C4-2B (cell line): Measurements from ENCODE around the gene TPRA1.

Source experiments
- ZFX ChIP-seq: fragments of 450-650 bp; IDR thresholded peaks from 2 replicates; pipeline ENCODE4 v1.6.1; 2017
- TF ChIP-seq, protein P1 (sequence below): fragments of 450-650 bp; conservative IDR thresholded peaks from 2 replicates; pipeline ENCODE4 v1.5.1; 2017; ENCODE audit warnings: mild to moderate bottlenecking

DNA sequence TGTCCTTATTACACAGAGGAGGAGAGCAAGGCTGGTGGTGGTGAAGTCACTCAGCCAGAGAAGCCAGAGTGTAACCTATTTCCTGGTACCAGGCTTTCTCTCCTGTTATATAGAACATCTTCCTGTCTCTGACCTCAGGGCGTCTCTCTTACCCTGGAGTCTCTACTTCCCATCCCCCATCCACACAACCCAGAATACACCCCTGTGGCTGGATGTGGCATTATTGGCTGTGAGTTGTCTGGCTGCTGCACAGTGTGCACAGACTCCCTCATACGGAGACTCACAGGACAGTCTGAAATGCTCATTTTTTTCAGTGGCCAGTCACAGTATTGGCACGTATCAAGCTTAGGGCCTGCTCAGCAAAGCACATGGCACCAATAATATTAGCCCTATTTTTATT, 47.0 kb upstream of the TPRA1 start:
- TF ChIP-seq, protein P1, sequence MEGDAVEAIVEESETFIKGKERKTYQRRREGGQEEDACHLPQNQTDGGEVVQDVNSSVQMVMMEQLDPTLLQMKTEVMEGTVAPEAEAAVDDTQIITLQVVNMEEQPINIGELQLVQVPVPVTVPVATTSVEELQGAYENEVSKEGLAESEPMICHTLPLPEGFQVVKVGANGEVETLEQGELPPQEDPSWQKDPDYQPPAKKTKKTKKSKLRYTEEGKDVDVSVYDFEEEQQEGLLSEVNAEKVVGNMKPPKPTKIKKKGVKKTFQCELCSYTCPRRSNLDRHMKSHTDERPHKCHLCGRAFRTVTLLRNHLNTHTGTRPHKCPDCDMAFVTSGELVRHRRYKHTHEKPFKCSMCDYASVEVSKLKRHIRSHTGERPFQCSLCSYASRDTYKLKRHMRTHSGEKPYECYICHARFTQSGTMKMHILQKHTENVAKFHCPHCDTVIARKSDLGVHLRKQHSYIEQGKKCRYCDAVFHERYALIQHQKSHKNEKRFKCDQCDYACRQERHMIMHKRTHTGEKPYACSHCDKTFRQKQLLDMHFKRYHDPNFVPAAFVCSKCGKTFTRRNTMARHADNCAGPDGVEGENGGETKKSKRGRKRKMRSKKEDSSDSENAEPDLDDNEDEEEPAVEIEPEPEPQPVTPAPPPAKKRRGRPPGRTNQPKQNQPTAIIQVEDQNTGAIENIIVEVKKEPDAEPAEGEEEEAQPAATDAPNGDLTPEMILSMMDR = no peak
- no peak for TF ChIP-seq ZFX
